Tibial nerve (tissue), 4 donors: ENCODE results near the gene ATP6V1F. TPM values are rescaled to one million over a fixed set of nuclear protein-coding genes. Genes with fewer than 3 reads are reported as not detected.

ENCODE experiments used
- DNase-seq, 2 donors: peaks; one replicate each; pipeline ENCODE4 v3.0.0-alpha.2; 2019; ENCODE audit warnings: low spot score in 2 of 2
- H3K27ac ChIP-seq, 4 donors: fragments of 200-600 bp; sonication (generic) in 3 of 4; one replicate each; pipeline ENCODE4 v1.5.1; 2017 to 2019; ENCODE audit warnings: mild to moderate bottlenecking in 1 of 4
- H3K27me3 ChIP-seq, 2 donors: fragments of 200-600 bp; sonication (generic) in 1 of 2; one replicate each; pipeline versions ENCODE4 v1.5.1 to v1.6.0; 2017 to 2019
- H3K36me3 ChIP-seq, 3 donors: fragments of 200-600 bp; sonication (generic); one replicate each; pipeline ENCODE4 v1.5.1; 2018 to 2019
- H3K4me1 ChIP-seq, 4 donors: fragments of 200-600 bp; sonication (generic) in 3 of 4; one replicate each; pipeline ENCODE4 v1.5.1; 2017 to 2019
- H3K4me3 ChIP-seq, 4 donors: fragments of 200-600 bp; sonication (generic) in 3 of 4; one replicate each; pipeline ENCODE4 v1.5.1; 2017 to 2019; ENCODE audit warnings: mild to moderate bottlenecking in 1 of 4, moderate library complexity in 1 of 4
- H3K9me3 ChIP-seq, 4 donors: fragments of 200-600 bp; sonication (generic) in 3 of 4; one replicate each; pipeline ENCODE4 v1.5.1; 2017 to 2019
- EP300 ChIP-seq, 2 donors: sonication (generic); formaldehyde crosslinking; IDR thresholded peaks; one replicate each; pipeline ENCODE4 v1.6.1; 2017; ENCODE audit warnings: antibody characterized with exemption in 2 of 2, mild to moderate bottlenecking in 1 of 2
- POLR2A ChIP-seq, 2 donors: fragments of 450-650 bp; IDR thresholded peaks; one replicate each; pipeline ENCODE4 v1.6.1; 2017; ENCODE audit warnings: antibody characterized with exemption in 2 of 2, mild to moderate bottlenecking in 2 of 2, moderate library complexity in 2 of 2
- WGBS, 2 donors: methylation state at CpG; one replicate each; pipeline ENCODE4 v1.1.5; 2018; 5-methylcytosine and 5-hydroxymethylcytosine counted together
- total RNA-seq, 4 donors: library from RNA; depleted of rRNA; stranded (reverse); fragments of >200 nt; gene quantifications; one replicate each; pipeline ENCODE4 v1.1.0, GENCODE V29; 2016
- TF ChIP-seq, protein P1 (sequence below), 5 experiments: fragments of 200-600 bp in 3 of 5; fragments of 450-650 bp in 2 of 5; sonication (generic) in 3 of 5; IDR thresholded peaks; one replicate each; pipeline ENCODE4 v1.5.1; 2016 to 2019; ENCODE audit warnings: antibody characterized with exemption in 5 of 5, mild to moderate bottlenecking in 3 of 5, moderate library complexity in 2 of 5

The ATP6V1F gene
- total RNA-seq, 4 donors from 2014 or later, result 57.9 to 122 (median 75.4) TPM

DNA sequence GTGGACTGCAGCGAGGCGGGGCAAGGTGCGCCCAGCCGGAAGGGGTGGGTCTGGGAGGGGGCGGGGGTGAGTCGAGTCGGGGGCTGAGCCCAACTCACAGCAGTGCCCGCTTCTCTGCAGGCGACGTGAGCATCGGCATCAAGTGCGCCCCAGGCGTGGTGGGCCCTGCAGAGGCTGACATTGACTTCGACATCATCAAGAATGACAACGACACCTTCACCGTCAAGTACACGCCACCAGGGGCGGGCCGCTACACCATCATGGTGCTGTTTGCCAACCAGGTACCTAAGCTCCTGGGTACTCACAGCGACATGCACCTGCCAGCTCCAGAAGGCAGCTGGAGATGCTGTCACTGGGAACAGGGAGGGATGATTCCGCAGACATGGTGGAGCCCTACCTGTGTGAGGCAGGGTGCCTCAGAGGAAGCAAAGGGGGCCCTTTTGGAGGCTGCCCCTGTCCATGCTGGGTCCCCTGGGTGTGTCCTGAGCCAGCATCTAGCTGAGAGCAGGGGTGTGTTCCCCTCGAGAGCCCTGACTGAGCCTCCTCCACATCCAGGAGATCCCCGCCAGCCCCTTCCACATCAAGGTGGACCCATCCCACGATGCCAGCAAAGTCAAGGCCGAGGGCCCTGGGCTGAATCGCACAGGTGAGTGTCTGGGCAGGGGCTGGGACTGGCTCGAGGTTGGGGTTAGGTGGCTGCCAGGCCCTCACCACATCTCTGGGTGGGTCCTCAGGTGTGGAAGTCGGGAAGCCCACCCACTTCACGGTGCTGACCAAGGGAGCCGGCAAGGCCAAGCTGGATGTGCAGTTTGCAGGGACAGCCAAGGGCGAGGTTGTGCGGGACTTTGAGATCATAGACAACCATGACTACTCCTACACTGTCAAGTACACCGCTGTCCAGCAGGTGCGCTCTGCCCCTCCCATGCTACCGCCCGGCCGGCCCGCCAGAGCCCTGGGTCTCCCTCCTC is 19.7 kb upstream of the ATP6V1F start:
- Histone ChIP-seq H3K9me3 (no peaks in the 10 kb centered on the region), H3K4me1 (no peaks in the 10 kb centered on the region), H3K27me3 (no peaks in the 10 kb centered on the region), H3K36me3 (peaks cover 0 to 59% (median 0%) of the 10 kb centered on the region in 3 donors), H3K4me3 (no peak overlapping the region), H3K27ac (no peak overlapping the region)
- TF ChIP-seq EP300 (IDR thresholded peaks at IDR 0.05), result no peak
- TF ChIP-seq, protein P1, sequence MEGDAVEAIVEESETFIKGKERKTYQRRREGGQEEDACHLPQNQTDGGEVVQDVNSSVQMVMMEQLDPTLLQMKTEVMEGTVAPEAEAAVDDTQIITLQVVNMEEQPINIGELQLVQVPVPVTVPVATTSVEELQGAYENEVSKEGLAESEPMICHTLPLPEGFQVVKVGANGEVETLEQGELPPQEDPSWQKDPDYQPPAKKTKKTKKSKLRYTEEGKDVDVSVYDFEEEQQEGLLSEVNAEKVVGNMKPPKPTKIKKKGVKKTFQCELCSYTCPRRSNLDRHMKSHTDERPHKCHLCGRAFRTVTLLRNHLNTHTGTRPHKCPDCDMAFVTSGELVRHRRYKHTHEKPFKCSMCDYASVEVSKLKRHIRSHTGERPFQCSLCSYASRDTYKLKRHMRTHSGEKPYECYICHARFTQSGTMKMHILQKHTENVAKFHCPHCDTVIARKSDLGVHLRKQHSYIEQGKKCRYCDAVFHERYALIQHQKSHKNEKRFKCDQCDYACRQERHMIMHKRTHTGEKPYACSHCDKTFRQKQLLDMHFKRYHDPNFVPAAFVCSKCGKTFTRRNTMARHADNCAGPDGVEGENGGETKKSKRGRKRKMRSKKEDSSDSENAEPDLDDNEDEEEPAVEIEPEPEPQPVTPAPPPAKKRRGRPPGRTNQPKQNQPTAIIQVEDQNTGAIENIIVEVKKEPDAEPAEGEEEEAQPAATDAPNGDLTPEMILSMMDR (IDR thresholded peaks at IDR 0.05), result no peak
- no peak for TF ChIP-seq POLR2A (IDR thresholded peaks at IDR 0.05)
- DNase-seq, result no peak
- 91 to 94% methylated on average over 32 to 35 of the region's 38 CpGs for WGBS, 2 donors

DNA sequence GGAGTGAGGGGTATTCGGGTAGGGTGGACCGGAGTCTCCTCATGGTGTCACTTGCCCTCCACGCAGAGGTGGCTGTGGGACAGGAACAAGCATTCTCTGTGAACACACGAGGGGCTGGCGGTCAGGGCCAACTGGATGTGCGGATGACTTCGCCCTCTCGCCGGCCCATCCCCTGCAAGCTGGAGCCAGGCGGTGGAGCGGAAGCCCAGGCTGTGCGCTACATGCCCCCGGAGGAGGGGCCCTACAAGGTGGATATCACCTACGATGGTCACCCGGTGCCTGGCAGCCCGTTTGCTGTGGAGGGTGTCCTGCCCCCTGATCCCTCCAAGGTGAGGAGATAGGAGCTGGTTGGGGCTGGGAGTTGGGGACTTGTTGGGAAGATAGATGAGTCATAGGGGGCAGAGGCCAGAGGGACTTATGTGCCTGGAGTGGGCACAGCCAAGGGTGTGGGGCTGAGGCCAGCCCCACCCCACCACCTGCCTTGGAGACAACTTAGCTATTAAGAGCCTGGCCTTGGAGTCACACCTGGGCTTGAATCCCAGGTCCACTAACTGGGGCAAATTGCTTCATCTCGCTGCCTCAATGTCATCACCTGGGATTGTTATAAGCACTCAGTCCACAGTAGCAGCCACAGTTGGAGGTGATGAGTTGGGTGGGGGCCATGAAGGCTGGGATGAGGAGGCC is 18.6 kb upstream of the ATP6V1F start:
- peaks cover 0 to 57% (median 0%) of the 10 kb centered on the region in 3 donors for H3K36me3 ChIP-seq
- H3K4me1 ChIP-seq, result no peaks in the 10 kb centered on the region
- H3K4me3 ChIP-seq, result no peak overlapping the region
- no peak overlapping the region for H3K27ac ChIP-seq
- no peaks in the 10 kb centered on the region for H3K9me3 ChIP-seq
- no peaks in the 10 kb centered on the region for H3K27me3 ChIP-seq
- DNase-seq, result no peak
- TF ChIP-seq, protein P1 (IDR thresholded peaks at IDR 0.05), result no peak
- TF ChIP-seq POLR2A (IDR thresholded peaks at IDR 0.05) (no peak), EP300 (IDR thresholded peaks at IDR 0.05) (no peak)
- 86 to 95% methylated on average over 7 to 11 of the region's 17 CpGs for WGBS, 2 donors

DNA sequence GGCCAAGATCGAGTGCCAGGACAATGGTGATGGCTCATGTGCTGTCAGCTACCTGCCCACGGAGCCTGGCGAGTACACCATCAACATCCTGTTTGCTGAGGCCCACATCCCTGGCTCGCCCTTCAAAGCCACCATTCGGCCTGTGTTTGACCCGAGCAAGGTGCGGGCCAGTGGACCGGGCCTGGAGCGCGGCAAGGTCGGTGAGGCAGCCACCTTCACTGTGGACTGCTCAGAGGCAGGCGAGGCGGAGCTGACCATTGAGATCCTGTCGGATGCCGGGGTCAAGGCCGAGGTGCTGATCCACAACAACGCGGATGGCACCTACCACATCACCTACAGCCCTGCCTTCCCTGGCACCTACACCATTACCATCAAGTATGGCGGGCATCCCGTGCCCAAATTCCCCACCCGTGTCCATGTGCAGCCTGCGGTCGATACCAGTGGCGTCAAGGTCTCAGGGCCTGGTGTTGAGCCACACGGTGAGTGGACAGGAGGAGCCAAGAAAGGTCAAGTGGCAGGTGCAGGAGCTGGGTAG is 17.8 kb upstream of the ATP6V1F start:
- Histone ChIP-seq H3K4me1 (no peaks in the 10 kb centered on the region), H3K27me3 (no peaks in the 10 kb centered on the region), H3K9me3 (no peaks in the 10 kb centered on the region), H3K36me3 (peaks cover 0 to 64% (median 0%) of the 10 kb centered on the region in 3 donors), H3K4me3 (no peak overlapping the region), H3K27ac (no peak overlapping the region)
- 95% methylated on average over 22 to 24 of the region's 25 CpGs for WGBS, 2 donors
- TF ChIP-seq, protein P1 (IDR thresholded peaks at IDR 0.05), result no peak
- TF ChIP-seq POLR2A (IDR thresholded peaks at IDR 0.05) (no peak), EP300 (IDR thresholded peaks at IDR 0.05) (no peak)
- no peak for DNase-seq

DNA sequence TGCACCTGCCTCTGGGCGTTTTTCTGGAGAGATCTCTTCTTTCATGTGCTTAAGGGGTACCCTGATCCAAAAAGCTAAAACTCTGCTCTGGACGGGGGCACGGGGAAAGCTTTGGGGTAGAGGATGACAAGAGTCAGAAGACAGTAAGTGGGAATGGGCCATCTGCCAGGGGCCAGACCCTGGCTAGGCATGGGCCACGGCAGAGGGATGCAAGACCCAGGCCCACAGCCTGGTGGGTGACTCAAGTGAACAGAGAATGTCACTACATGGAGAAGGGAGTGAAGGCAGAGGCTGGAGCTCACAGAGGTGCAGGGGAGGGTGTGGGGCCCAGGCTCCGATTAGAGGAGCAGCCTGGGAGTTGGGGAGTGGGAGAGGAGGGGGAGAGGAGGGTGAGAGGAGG is 17.2 kb upstream of the ATP6V1F start:
- no peak overlapping the region for H3K27ac ChIP-seq
- TF ChIP-seq POLR2A (IDR thresholded peaks at IDR 0.05) (no peak), EP300 (IDR thresholded peaks at IDR 0.05) (no peak)
- TF ChIP-seq, protein P1 (IDR thresholded peaks at IDR 0.05), result no peak
- WGBS, 2 donors, result 74 to 78% methylated on average over 5 of the region's 5 CpGs
- DNase-seq, result no peak
- H3K4me3 ChIP-seq, result no peak overlapping the region
- no peaks in the 10 kb centered on the region for H3K9me3 ChIP-seq
- no peaks in the 10 kb centered on the region for H3K4me1 ChIP-seq
- no peaks in the 10 kb centered on the region for H3K27me3 ChIP-seq
- peaks cover 0 to 70% (median 0%) of the 10 kb centered on the region in 3 donors for H3K36me3 ChIP-seq
